GM23338 (cell line): ENCODE data around the gene LRTM2. TPM values are rescaled to one million over a fixed set of nuclear protein-coding genes. Genes with fewer than 3 reads are reported as not detected.

Experiments
- ATAC-seq: fragments of 200-7000 bp; cut with Tn5 transposase; 3 replicates; pipeline ENCODE4 v1.9.1; 2020
- DNase-seq: peaks from one replicate; pipeline ENCODE4 v3.0.0-alpha.2; 2015; ENCODE audit warnings: low spot score
- H2AFZ ChIP-seq: fragments of 200-600 bp; sonication (generic); 2 replicates; pipeline ENCODE4 v1.8.0; 2016; ENCODE audit warnings: antibody characterized with exemption, mild to moderate bottlenecking, moderate library complexity
- H3F3A ChIP-seq: fragments of 200-600 bp; sonication (generic); replicated peaks from 2 replicates; pipeline ENCODE4 v1.8.0; 2017; ENCODE audit warnings: antibody characterized with exemption, mixed run types, low read depth
- H3K27ac ChIP-seq: fragments of 200-600 bp; sonication (generic); 2 replicates; pipeline ENCODE4 v1.6.1; 2016; ENCODE audit warnings: low read depth
- H3K27me3 ChIP-seq: fragments of 200-600 bp; sonication (generic); 2 replicates; pipeline ENCODE4 v1.8.0; 2016; ENCODE audit warnings: mild to moderate bottlenecking, mixed run types, moderate library complexity; ENCODE audit not compliant: insufficient read depth
- H3K36me3 ChIP-seq: fragments of 200-600 bp; sonication (generic); 2 replicates; pipeline ENCODE4 v1.8.0; 2016; ENCODE audit warnings: mild to moderate bottlenecking; ENCODE audit not compliant: insufficient read depth
- H3K4me1 ChIP-seq: fragments of 200-600 bp; sonication (generic); 2 replicates; pipeline ENCODE4 v1.8.0; 2016; ENCODE audit warnings: mild to moderate bottlenecking, moderate library complexity; ENCODE audit not compliant: insufficient read depth
- H3K4me2 ChIP-seq: fragments of 200-600 bp; sonication (generic); 2 replicates; pipeline ENCODE4 v1.7.1; 2017; ENCODE audit warnings: mixed run types
- H3K4me3 ChIP-seq: fragments of 200-600 bp; sonication (generic); 2 replicates; pipeline ENCODE4 v1.6.1; 2016; ENCODE audit warnings: mixed run types
- H3K79me2 ChIP-seq: fragments of 200-600 bp; sonication (generic); replicated peaks from 2 replicates; pipeline ENCODE4 v1.8.0; 2017; ENCODE audit warnings: mild to moderate bottlenecking; ENCODE audit not compliant: insufficient read depth
- H3K9me2 ChIP-seq: fragments of 200-600 bp; sonication (generic); 2 replicates; pipeline ENCODE4 v1.8.0; 2017; ENCODE audit not compliant: insufficient read depth
- H4K20me1 ChIP-seq: fragments of 200-600 bp; sonication (generic); replicated peaks from 2 replicates; pipeline ENCODE4 v1.8.0; 2017; ENCODE audit warnings: mild to moderate bottlenecking; ENCODE audit not compliant: insufficient read depth
- H3K27ac Mint-ChIP-seq: 2 replicates; pipeline ENCODE4 v1.8.0; 2020; ENCODE audit warnings: inconsistent platforms, mild to moderate bottlenecking, moderate library complexity, mixed read lengths
- H3K27me3 Mint-ChIP-seq: 3 replicates; pipeline ENCODE4 v1.8.0; 2022; ENCODE audit warnings: low read depth, mild to moderate bottlenecking, moderate library complexity, mixed read lengths, inconsistent platforms; ENCODE audit not compliant: insufficient read depth, poor library complexity
- H3K36me3 Mint-ChIP-seq: 3 replicates; pipeline ENCODE4 v1.8.0; 2021; ENCODE audit warnings: low read depth, mild to moderate bottlenecking, inconsistent platforms, moderate library complexity, mixed read lengths
- H3K4me1 Mint-ChIP-seq: 3 replicates; pipeline ENCODE4 v1.8.0; 2020; ENCODE audit warnings: mild to moderate bottlenecking, inconsistent platforms, mixed read lengths
- H3K4me3 Mint-ChIP-seq: 3 replicates; pipeline ENCODE4 v1.8.0; 2021; ENCODE audit warnings: moderate library complexity, mild to moderate bottlenecking, inconsistent platforms, mixed read lengths
- H3K9me3 Mint-ChIP-seq: 3 replicates; pipeline ENCODE4 v1.8.0; 2020; ENCODE audit warnings: moderate library complexity, mild to moderate bottlenecking, inconsistent platforms, mixed read lengths
- CREB1 ChIP-seq: fragments of 250-450 bp; sonication (Bioruptor Pico); IDR thresholded peaks from 2 replicates; pipeline ENCODE4 v1.5.0; 2020; ENCODE audit warnings: low read depth, mild to moderate bottlenecking, moderate library complexity
- EZH2 ChIP-seq: fragments of 200-600 bp; sonication (generic); IDR thresholded peaks from one replicate; pipeline ENCODE4 v1.8.0; 2017; ENCODE audit warnings: antibody characterized with exemption, mild to moderate bottlenecking, low read depth; ENCODE audit not compliant: unreplicated experiment
- JUNB ChIP-seq: IDR thresholded peaks from one replicate; pipeline ENCODE4 v1.6.1; 2016; ENCODE audit warnings: antibody characterized with exemption; ENCODE audit not compliant: unreplicated experiment
- STAT1 ChIP-seq: IDR thresholded peaks from one replicate; pipeline ENCODE4 v1.6.1; 2016; ENCODE audit warnings: antibody characterized with exemption; ENCODE audit not compliant: unreplicated experiment
- ZNF114 ChIP-seq: fragments of 250-450 bp; sonication (Bioruptor Pico); IDR thresholded peaks from 2 replicates; pipeline ENCODE4 v1.5.0; 2020; ENCODE audit warnings: mild to moderate bottlenecking, moderate library complexity
- ZNF331 ChIP-seq: fragments of 250-450 bp; sonication (Bioruptor Pico); IDR thresholded peaks from 2 replicates; pipeline ENCODE4 v1.5.0; 2020; ENCODE audit warnings: low read depth, mild to moderate bottlenecking, moderate library complexity
- polyA plus RNA-seq: library from polyadenylated mRNA; unstranded; fragments of >200 nt; fragmentation: Nextera tagmentation; extraction: Ambion mirVana; gene quantifications from 2 replicates; pipeline ENCODE4 v1.2.1, GENCODE V29; 2016
- total RNA-seq: library from RNA; depleted of rRNA; stranded (reverse); fragments of >200 nt; shearing (Covaris generic); gene quantifications from 2 replicates; pipeline ENCODE4 v1.2.3, GENCODE V29; 2014
- TF ChIP-seq, protein P1 (sequence below): IDR thresholded peaks from 2 replicates; pipeline ENCODE4 v1.6.1; 2016; ENCODE audit warnings: antibody characterized with exemption

LRTM2 gene
- total and polyA plus RNA-seq, 2 experiments from 2014 or later: 0.08 TPM; not detected in 1

- Histone ChIP-seq H3K36me3 (no peaks in the 10 kb centered on the region), H3K4me2 (no peak overlapping the region), H3K4me1 (no peaks in the 10 kb centered on the region), H3K27me3 (no peaks in the 10 kb centered on the region), H3K79me2 (no peaks in the 10 kb centered on the region), H3F3A (no peaks in the 10 kb centered on the region), H4K20me1 (no peaks in the 10 kb centered on the region), H3K9me2 (no peaks in the 10 kb centered on the region), H3K4me3 (no peak overlapping the region), H3K27ac (no peak overlapping the region), H2AFZ (peak overlapping the region; percentile 38; the same call in 1 of the 2 replicates)
- H3K4me3 Mint-ChIP-seq: no peak overlapping the region
- H3K27ac Mint-ChIP-seq: no peak overlapping the region
- no peaks in the 10 kb centered on the region for H3K9me3 Mint-ChIP-seq
- DNase-seq (peak; percentile 95), ATAC-seq (peak; percentile 84)
- no peaks in the 10 kb centered on the region; the same call in 2 of the 3 replicates for H3K4me1 Mint-ChIP-seq
- peaks cover 4% of the 10 kb centered on the region for H3K27me3 Mint-ChIP-seq
- no peaks in the 10 kb centered on the region for H3K36me3 Mint-ChIP-seq
- TF ChIP-seq, protein P1, sequence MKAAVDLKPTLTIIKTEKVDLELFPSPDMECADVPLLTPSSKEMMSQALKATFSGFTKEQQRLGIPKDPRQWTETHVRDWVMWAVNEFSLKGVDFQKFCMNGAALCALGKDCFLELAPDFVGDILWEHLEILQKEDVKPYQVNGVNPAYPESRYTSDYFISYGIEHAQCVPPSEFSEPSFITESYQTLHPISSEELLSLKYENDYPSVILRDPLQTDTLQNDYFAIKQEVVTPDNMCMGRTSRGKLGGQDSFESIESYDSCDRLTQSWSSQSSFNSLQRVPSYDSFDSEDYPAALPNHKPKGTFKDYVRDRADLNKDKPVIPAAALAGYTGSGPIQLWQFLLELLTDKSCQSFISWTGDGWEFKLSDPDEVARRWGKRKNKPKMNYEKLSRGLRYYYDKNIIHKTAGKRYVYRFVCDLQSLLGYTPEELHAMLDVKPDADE: peak; percentile 86
- TF ChIP-seq JUNB (no peak), STAT1 (no peak)
Observed at GRCh38 chr12:1804545-1805332, 15.6 kb upstream of the LRTM2 start.

- ATAC-seq (no peak), DNase-seq (no peak)
- no peaks in the 10 kb centered on the region for H3K9me2 ChIP-seq
- Mint-ChIP-seq H3K9me3 (no peaks in the 10 kb centered on the region), H3K27ac (no peak overlapping the region), H3K36me3 (no peaks in the 10 kb centered on the region), H3K4me1 (no peaks in the 10 kb centered on the region; the same call in 2 of the 3 replicates), H3K4me3 (no peak overlapping the region), H3K27me3 (peaks cover 5% of the 10 kb centered on the region)
- H4K20me1 ChIP-seq: no peaks in the 10 kb centered on the region
- no peak for TF ChIP-seq EZH2
- no peak overlapping the region for H2AFZ ChIP-seq
- no peaks in the 10 kb centered on the region for H3K36me3 ChIP-seq
- no peaks in the 10 kb centered on the region for H3K27me3 ChIP-seq
- no peak overlapping the region for H3K27ac ChIP-seq
- H3K4me2 ChIP-seq: no peak overlapping the region
- no peaks in the 10 kb centered on the region for H3K4me1 ChIP-seq
- no peaks in the 10 kb centered on the region for H3F3A ChIP-seq
- no peaks in the 10 kb centered on the region for H3K79me2 ChIP-seq
- H3K4me3 ChIP-seq: no peak overlapping the region
Observed at GRCh38 chr12:1805441-1806081, 14.8 kb upstream of the LRTM2 start.

GRCh38 chr12:1806301-1807086 lies 13.9 kb upstream of the LRTM2 start:
- H4K20me1 ChIP-seq: no peaks in the 10 kb centered on the region
- TF ChIP-seq ZNF114 (CRISPR knock-in tag): no peak
- TF ChIP-seq, protein P1: no peak
- TF ChIP-seq ZNF331 (CRISPR knock-in tag): no peak
- no peak for TF ChIP-seq CREB1
- no peak overlapping the region for H3K27ac ChIP-seq
- no peak overlapping the region for H3K4me3 Mint-ChIP-seq
- H3K4me2 ChIP-seq: no peak overlapping the region
- no peaks in the 10 kb centered on the region for H3K79me2 ChIP-seq
- H3K9me2 ChIP-seq: no peaks in the 10 kb centered on the region
- no peak overlapping the region for H2AFZ ChIP-seq
- no peak for ATAC-seq
- H3K36me3 Mint-ChIP-seq: no peaks in the 10 kb centered on the region
- no peaks in the 10 kb centered on the region; the same call in 2 of the 3 replicates for H3K4me1 Mint-ChIP-seq
- DNase-seq: no peak
- H3K27me3 ChIP-seq: no peaks in the 10 kb centered on the region
- H3K9me3 Mint-ChIP-seq: no peaks in the 10 kb centered on the region
- no peaks in the 10 kb centered on the region for H3K36me3 ChIP-seq
- H3K4me3 ChIP-seq: no peak overlapping the region
- peaks cover 6% of the 10 kb centered on the region for H3K27me3 Mint-ChIP-seq
- no peaks in the 10 kb centered on the region for H3F3A ChIP-seq
- no peak overlapping the region for H3K27ac Mint-ChIP-seq
- no peaks in the 10 kb centered on the region for H3K4me1 ChIP-seq
